Adrenal gland (tissue), 5 donors: Measurements from ENCODE around the gene ADCY4.
"Not testable (repeated sequence)": the region's sequence is repeated elsewhere in the genome, so short reads cannot be mapped to it uniquely, and the experiment has no call there.

Experiments used
- CTCF ChIP-seq, 6 experiments: fragments of 450-650 bp in 4 of 6; fragments of 200-600 bp in 2 of 6; sonication (generic) in 1 of 6; IDR thresholded peaks; 1 replicate in 5 of 6; 2 replicates in 1 of 6; pipeline versions ENCODE4 v1.5.1 to v1.8.0; 2016 to 2021; ENCODE audit warnings: antibody characterized with exemption in 6 of 6, mild to moderate bottlenecking in 2 of 6, moderate library complexity in 1 of 6
- POLR2A ChIP-seq, 2 donors: fragments of 450-650 bp; IDR thresholded peaks; one replicate each; pipeline ENCODE4 v1.6.1; 2017; ENCODE audit warnings: antibody characterized with exemption in 2 of 2, mild to moderate bottlenecking in 2 of 2, moderate library complexity in 1 of 2
- donor health status: DM: no; HTN: no; CAD: no.

DNA sequence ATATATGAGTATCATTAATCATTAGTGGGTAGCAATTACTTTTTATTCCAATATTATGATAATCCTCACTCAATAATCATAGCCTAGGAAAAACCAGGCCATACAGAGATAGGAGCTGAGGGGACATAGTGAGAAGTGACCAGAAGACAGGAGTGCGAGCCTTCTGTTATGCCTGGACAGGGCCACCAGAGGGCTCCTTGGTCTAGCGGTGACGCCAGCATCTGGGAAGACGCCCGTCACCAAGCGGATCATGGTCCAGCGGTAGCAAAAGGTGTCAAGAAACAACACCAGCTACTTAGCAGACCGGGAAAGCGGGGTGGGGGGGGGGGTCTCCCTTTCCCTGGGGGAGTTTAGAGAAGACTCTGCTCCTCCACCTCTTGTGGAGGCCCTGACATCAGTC is 7.0 kb downstream of the ADCY4 start:
- peak; percentile 35 to 82 (median 66) for TF ChIP-seq CTCF (IDR thresholded peaks at IDR 0.05)
- not testable (repeated sequence) for TF ChIP-seq POLR2A (IDR thresholded peaks at IDR 0.05)
